Thoracic aorta (tissue), 2 donors: ENCODE measurements around the gene PNPLA6. TPM values are rescaled to one million over a fixed set of nuclear protein-coding genes. Genes with fewer than 3 reads are reported as not detected.
A peak's percentile ranks its signal among the peaks of the same experiment; 100 is the strongest.

Experiments used
- ATAC-seq: fragments of 150-250 bp; one replicate; pipeline ENCODE4 v1.8.0; 2017; ENCODE audit warnings: low read depth; ENCODE audit not compliant: insufficient number of reproducible peaks, low FRiP score
- DNase-seq: peaks from one replicate; pipeline ENCODE4 v3.0.0-alpha.2; 2020; ENCODE audit warnings: low spot score
- H3K27ac ChIP-seq, 2 donors: fragments of 200-600 bp; sonication (generic); 1 replicate in 1 of 2; 2 replicates in 1 of 2; pipeline ENCODE4 v1.5.1; 2016; ENCODE audit warnings: mild to moderate bottlenecking in 2 of 2, moderate library complexity in 2 of 2
- H3K27me3 ChIP-seq: fragments of 200-600 bp; sonication (generic); replicated peaks from 2 replicates; pipeline ENCODE4 v1.6.0; 2016; ENCODE audit warnings: mild to moderate bottlenecking; ENCODE audit not compliant: insufficient read depth
- H3K36me3 ChIP-seq: fragments of 200-600 bp; sonication (generic); one replicate; pipeline ENCODE4 v1.5.1; 2016
- H3K4me1 ChIP-seq, 2 donors: fragments of 200-600 bp; sonication (generic); 1 replicate in 1 of 2; 2 replicates in 1 of 2; pipeline versions ENCODE4 v1.5.1 to v1.6.0; 2016; ENCODE audit warnings: low read depth in 2 of 2, mild to moderate bottlenecking in 1 of 2; ENCODE audit not compliant: control insufficient read depth in 1 of 2
- H3K4me3 ChIP-seq: fragments of 200-600 bp; sonication (generic); 2 replicates; pipeline ENCODE4 v1.5.1; 2016; ENCODE audit warnings: mild to moderate bottlenecking
- H3K9me3 ChIP-seq: fragments of 200-600 bp; sonication (generic); 2 replicates; pipeline ENCODE4 v1.5.1; 2016
- total RNA-seq, 2 donors: library from RNA; depleted of rRNA; stranded (reverse); fragments of >200 nt; gene quantifications; one replicate each; pipeline versions ENCODE4 v1.1.0 to v1.2.3, GENCODE V29; 2016
- TF ChIP-seq, protein P1 (sequence below): fragments of 200-600 bp; sonication (generic); IDR thresholded peaks from one replicate; pipeline ENCODE4 v1.5.1; 2019; ENCODE audit warnings: antibody characterized with exemption

The PNPLA6 gene
- total RNA-seq, 2 donors from 2014 or later: 128 to 143 TPM

DNA sequence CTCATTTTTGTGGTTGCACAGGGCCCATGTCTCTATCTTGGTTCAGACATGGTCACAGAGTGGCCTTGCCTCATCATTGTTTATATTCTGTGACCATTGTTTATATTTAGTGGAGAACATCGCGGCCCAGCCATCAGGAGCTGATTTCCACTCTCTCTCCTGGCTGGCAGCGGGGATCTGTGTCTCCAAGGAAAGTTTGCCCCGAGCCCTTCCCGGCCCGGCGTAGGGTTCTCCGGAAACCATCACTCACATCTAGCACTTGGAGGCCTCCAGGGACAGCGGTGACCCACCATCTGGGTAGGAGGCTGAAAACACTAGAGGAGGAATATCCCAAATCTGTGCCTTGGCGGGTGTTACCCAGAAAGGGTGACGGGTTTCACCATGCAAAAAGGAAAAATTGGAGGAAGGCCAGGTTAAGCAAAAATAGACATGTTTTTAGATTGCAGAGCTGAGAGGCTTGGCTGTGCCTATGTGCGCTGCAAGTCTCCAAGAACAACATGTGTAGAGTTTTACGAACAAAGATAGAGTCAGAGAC is 20.3 kb upstream of the PNPLA6 start:
- Histone ChIP-seq H3K4me3 (peak overlapping the region; percentile 76), H3K27me3 (no peaks in the 10 kb centered on the region), H3K36me3 (peaks cover 2% of the 10 kb centered on the region), H3K27ac (peak overlapping the region; percentile 90 to 99), H3K9me3 (no peaks in the 10 kb centered on the region), H3K4me1 (peaks cover 3 to 44% of the 10 kb centered on the region in 2 donors)
- TF ChIP-seq, protein P1, sequence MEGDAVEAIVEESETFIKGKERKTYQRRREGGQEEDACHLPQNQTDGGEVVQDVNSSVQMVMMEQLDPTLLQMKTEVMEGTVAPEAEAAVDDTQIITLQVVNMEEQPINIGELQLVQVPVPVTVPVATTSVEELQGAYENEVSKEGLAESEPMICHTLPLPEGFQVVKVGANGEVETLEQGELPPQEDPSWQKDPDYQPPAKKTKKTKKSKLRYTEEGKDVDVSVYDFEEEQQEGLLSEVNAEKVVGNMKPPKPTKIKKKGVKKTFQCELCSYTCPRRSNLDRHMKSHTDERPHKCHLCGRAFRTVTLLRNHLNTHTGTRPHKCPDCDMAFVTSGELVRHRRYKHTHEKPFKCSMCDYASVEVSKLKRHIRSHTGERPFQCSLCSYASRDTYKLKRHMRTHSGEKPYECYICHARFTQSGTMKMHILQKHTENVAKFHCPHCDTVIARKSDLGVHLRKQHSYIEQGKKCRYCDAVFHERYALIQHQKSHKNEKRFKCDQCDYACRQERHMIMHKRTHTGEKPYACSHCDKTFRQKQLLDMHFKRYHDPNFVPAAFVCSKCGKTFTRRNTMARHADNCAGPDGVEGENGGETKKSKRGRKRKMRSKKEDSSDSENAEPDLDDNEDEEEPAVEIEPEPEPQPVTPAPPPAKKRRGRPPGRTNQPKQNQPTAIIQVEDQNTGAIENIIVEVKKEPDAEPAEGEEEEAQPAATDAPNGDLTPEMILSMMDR: no peak
- ATAC-seq (peak; percentile 81), DNase-seq (peak; percentile 79)

DNA sequence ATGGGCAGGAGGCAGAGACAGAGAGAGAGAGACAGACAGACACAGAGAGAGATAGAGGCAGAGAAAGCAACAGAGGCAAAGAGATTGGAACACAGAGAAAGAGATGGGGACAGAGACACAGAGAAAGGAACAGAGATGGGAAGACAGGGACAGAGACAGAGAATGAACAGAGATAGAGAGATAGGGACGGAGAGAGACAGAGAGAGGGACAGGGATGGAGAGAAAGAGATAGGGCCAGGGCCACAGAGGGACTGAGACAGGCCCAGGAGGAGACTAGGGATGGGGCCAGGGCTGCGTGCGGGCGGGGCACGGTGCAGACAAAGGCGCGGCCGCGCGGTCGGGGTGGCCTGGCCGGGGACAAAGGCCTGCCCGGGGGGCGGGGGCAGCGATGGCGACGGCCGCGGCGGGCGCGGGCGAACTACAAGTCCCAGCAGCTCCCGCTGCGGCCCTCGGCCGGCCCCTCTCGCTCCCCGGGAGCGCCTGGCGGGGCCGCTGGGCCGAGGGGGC is 19.8 kb upstream of the PNPLA6 start, which contains the start of gene ZNF358:
Gene ZNF358, plus strand, starts transcription at position 459 of the 507 bp plus-strand sequence. CDS start 3,140 bp downstream, outside the sequence.
- TF ChIP-seq, protein P1: no peak
- Histone ChIP-seq H3K36me3 (peaks cover 2% of the 10 kb centered on the region), H3K27me3 (no peaks in the 10 kb centered on the region), H3K4me3 (peak within 1 kb of the TSS; percentile 85), H3K9me3 (no peaks in the 10 kb centered on the region), H3K4me1 (peaks cover 3 to 50% of the 10 kb centered on the region in 2 donors), H3K27ac (peak within 1 kb of the TSS; percentile 90 to 99)
- peak; percentile 19 for DNase-seq
- ATAC-seq: no peak

GRCh38 chr19:7516333-7516732 is 19.2 kb upstream of the PNPLA6 start:
- TF ChIP-seq, protein P1: no peak
- peaks cover 3 to 56% of the 10 kb centered on the region in 2 donors for H3K4me1 ChIP-seq
- H3K9me3 ChIP-seq: no peaks in the 10 kb centered on the region
- DNase-seq: no peak
- no peak for ATAC-seq
- H3K36me3 ChIP-seq: peaks cover 2% of the 10 kb centered on the region
- no peaks in the 10 kb centered on the region for H3K27me3 ChIP-seq
- H3K4me3 ChIP-seq: peak overlapping the region; percentile 85
- peak overlapping the region; percentile 66 to 85 for H3K27ac ChIP-seq

DNA sequence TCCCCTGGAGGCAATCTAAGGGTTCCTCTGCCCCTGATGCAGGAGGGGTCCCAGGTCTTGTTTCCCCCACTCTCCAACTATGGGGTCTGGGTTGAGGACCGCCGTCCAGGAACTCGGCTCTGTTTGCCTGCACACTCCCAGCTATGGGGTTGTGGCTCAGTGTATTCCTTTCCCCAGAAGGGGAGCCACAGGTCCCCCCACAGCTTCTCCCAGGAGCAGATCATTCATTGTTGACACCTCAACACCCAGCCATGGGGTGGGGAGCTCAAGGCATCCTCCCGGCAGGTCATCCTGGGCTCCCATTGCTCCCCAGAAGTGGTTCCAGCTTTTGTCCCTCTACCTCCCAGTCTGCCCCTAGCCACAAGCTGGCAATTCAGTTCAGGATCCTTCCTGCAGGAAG is 18.6 kb upstream of the PNPLA6 start:
- H3K27ac ChIP-seq: peak overlapping the region; percentile 66 to 85
- DNase-seq (no peak), ATAC-seq (no peak)
- peaks cover 2% of the 10 kb centered on the region for H3K36me3 ChIP-seq
- H3K4me3 ChIP-seq: peak overlapping the region; percentile 85
- H3K4me1 ChIP-seq: peaks cover 8 to 61% of the 10 kb centered on the region in 2 donors
- no peaks in the 10 kb centered on the region for H3K27me3 ChIP-seq
- no peaks in the 10 kb centered on the region for H3K9me3 ChIP-seq
- TF ChIP-seq, protein P1: no peak

- Histone ChIP-seq H3K36me3 (peaks cover 2% of the 10 kb centered on the region), H3K4me3 (no peak overlapping the region), H3K27ac (no peak overlapping the region), H3K4me1 (peaks cover 17 to 71% of the 10 kb centered on the region in 2 donors), H3K9me3 (no peaks in the 10 kb centered on the region), H3K27me3 (no peaks in the 10 kb centered on the region)
- TF ChIP-seq, protein P1: no peak
- DNase-seq: no peak
- no peak for ATAC-seq
These were observed 16.0 kb upstream of the PNPLA6 start for GRCh38 chr19:7519361-7520130.
